Brain microvascular endothelial cell (primary cell): ENCODE results near the gene CAPN5.

Experiments used
- DNase-seq: peaks from one replicate; pipeline ENCODE4 v3.0.0-alpha.2; 2020
- H3K27ac ChIP-seq: fragments of 250-450 bp; sonication (Bioruptor Pico); 2 replicates; pipeline ENCODE4 v1.5.1; 2020; ENCODE audit warnings: mild to moderate bottlenecking, moderate library complexity
- H3K27me3 ChIP-seq: fragments of 250-450 bp; sonication (Bioruptor Pico); replicated peaks from 2 replicates; pipeline ENCODE4 v1.5.1; 2020; ENCODE audit warnings: mild to moderate bottlenecking
- H3K36me3 ChIP-seq: fragments of 250-450 bp; sonication (Bioruptor Pico); replicated peaks from 2 replicates; pipeline ENCODE4 v1.5.1; 2020; ENCODE audit warnings: mild to moderate bottlenecking
- H3K4me3 ChIP-seq: 2 replicates; pipeline ENCODE4 v1.5.1; 2011; ENCODE audit warnings: low read depth, mild to moderate bottlenecking, control low read depth, low read length, moderate library complexity
- CTCF ChIP-seq: IDR thresholded peaks from 2 replicates; pipeline ENCODE4 v1.5.1; 2011; ENCODE audit warnings: low read depth, mild to moderate bottlenecking, moderate library complexity, low read length, control low read depth, inconsistent platforms; ENCODE audit errors: missing control alignments
- in situ Hi-C: cut with HindIII; loops from 2 replicates; pipeline ENCODE4 v1.10.0; 2017; ENCODE audit warnings: low sequenced_read_pairs, low pct_ligation_motif_present

Gene CAPN5

GRCh38 chr11:77039491-77040400 is 27.0 kb upstream of the CAPN5 start:
- in situ Hi-C loops = no loop called here
- peak; percentile 75 for TF ChIP-seq CTCF
- Histone ChIP-seq H3K27me3 (no peaks in the 10 kb centered on the region), H3K36me3 (no peaks in the 10 kb centered on the region), H3K27ac (no peak overlapping the region), H3K4me3 (peak overlapping the region; percentile 35)
- peak; percentile 24 for DNase-seq

- Histone ChIP-seq H3K36me3 (no peaks in the 10 kb centered on the region), H3K27me3 (no peaks in the 10 kb centered on the region), H3K27ac (no peak overlapping the region), H3K4me3 (no peak overlapping the region)
- in situ Hi-C loops = no loop called here
- no peak for TF ChIP-seq CTCF
- no peak for DNase-seq
These were observed 26.4 kb upstream of the CAPN5 start for GRCh38 chr11:77040401-77040777.

DNA sequence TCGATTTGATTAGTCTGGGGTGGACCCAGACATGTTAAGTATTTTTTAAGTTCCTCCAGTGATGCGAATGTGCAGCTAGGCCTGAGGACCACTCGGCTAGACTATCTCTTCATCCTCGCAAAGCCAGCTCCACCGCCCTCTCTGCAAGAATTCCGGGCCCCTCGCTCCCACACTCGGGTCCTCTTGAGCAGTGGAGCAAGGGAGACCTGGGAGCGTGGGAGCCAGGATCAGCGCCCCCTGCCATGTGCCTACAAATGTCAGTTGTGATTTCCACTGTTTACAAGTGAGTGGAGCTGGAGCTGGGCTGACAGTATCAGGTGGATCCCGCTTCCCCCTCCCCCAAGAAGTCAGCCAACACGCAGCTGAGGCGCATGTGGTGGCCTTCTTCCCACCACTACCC is 25.9 kb upstream of the CAPN5 start:
- no peak for DNase-seq
- H3K36me3 ChIP-seq = no peaks in the 10 kb centered on the region
- no peak overlapping the region for H3K27ac ChIP-seq
- H3K4me3 ChIP-seq = no peak overlapping the region
- TF ChIP-seq CTCF = no peak
- no peaks in the 10 kb centered on the region for H3K27me3 ChIP-seq
- in situ Hi-C loops = no loop called here

DNA sequence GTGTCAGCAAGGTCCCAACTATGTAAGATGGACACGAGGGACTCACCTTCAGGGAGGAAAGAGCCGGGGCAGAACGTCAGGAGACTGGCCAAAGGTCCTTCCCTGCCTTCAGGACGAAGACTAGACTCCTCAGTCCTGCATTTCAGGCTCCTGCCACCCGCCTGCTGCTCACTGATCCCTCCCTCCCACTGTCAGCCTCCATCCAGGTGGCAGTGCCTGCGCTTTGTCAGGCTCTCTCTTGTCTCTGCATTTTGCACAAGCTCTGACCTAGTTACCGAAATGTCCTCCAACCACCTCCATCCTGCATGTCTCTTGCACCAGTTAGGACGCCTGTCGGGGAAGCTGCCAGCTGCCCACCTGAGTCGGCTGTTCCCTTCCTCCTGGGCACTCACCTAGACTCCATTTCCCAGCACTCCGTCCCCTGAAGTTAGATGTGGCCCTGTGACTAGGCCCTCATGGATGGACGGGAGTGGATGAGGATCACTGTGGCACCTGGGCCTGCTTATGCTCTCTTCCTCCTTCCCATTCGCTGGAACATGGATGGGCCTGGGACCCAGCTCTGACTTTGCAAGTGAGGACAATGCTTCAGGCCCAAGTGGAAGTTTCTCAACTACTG is 24.6 kb upstream of the CAPN5 start:
- in situ Hi-C loops = no loop called here
- TF ChIP-seq CTCF = no peak
- Histone ChIP-seq H3K27me3 (no peaks in the 10 kb centered on the region), H3K36me3 (no peaks in the 10 kb centered on the region), H3K4me3 (no peak overlapping the region), H3K27ac (no peak overlapping the region)
- no peak for DNase-seq

GRCh38 chr11:77044356-77044755 is 22.4 kb upstream of the CAPN5 start:
- no peaks in the 10 kb centered on the region for H3K27me3 ChIP-seq
- no peak for DNase-seq
- in situ Hi-C loops = no loop called here
- no peak for TF ChIP-seq CTCF
- no peaks in the 10 kb centered on the region for H3K36me3 ChIP-seq
- H3K4me3 ChIP-seq = no peak overlapping the region
- no peak overlapping the region for H3K27ac ChIP-seq

GRCh38 chr11:77044886-77045285 is 21.9 kb upstream of the CAPN5 start:
- in situ Hi-C loops = no loop called here
- TF ChIP-seq CTCF = no peak
- no peaks in the 10 kb centered on the region for H3K27me3 ChIP-seq
- no peaks in the 10 kb centered on the region for H3K36me3 ChIP-seq
- H3K4me3 ChIP-seq = no peak overlapping the region
- H3K27ac ChIP-seq = no peak overlapping the region
- no peak for DNase-seq
